ENCODE data around the gene ATF6B.

GRCh38 chr6:32132110-32132509 is 4.1 kb upstream of the ATF6B start:
- TF ChIP-seq CTCF (IDR thresholded peaks at IDR 0.05) = no peak
- no peak for TF ChIP-seq POLR2A (IDR thresholded peaks at IDR 0.05)
